ENCODE measurements around the gene FKBP1A.

FKBP1A gene

GRCh38 chr20:1383623-1384404, 9.0 kb downstream of the FKBP1A start:
- no peak for DNase-seq (ENCODE audit: low spot score)

DNA sequence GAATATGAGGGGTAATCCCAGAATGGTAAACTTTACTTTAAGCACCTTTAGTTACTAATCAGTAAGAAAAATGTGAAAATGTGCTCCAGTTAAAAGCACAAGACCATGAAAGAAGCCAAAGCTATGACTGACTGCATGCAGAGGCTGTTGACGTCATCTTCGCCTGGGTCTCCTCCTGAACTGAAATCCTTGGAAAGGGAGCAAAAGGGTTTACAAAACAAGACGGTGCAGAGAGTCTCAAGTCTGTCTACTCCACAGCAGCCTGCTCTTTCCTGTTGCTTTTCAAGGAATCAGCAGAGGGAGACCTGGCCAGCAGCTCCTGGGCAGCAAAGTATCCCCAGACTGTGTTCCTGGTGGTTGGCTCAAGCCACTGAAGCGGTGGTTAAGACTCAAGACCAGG, 10.2 kb downstream of the FKBP1A start:
- no peak for DNase-seq (ENCODE audit: low spot score)

DNA sequence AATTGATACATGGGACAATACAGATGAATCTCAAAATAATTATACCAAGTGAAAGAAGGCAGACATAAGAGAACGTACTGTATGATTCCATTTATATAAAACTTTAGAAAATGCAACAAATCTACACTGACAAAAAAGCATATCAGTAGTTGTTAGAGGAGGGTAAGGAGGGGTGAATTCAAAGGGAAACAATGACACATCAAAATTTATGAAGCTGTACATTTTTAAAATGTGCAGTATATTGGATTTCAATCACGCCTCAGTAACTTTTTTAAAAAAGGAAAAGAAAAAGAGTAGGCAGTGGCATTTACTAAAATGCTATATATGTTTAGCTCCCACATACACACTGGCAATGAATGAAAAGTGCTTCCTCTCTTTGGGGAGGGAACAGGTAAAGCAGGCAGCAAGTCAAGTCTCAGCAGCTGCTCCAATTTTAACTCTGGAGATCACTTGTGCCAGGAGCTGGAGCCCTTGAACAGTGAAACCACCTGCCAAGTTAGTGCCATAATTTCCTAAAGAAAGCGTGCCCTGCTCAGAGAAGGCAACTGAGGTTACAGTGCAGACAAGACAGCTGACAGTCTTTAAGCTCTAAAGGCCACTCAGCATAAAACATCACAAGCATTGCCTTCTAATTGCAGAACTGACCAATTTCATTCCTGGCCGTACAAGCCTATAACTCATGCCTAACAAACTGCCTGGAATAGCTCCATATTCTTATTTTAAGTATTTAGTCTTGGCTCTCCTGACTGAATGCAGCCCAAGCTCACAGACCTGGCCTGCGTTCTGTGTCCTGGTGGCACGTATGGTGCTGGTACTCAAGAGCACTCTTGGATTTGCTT, 10.9 kb downstream of the FKBP1A start:
- no peak for DNase-seq (ENCODE audit: low spot score)

DNA sequence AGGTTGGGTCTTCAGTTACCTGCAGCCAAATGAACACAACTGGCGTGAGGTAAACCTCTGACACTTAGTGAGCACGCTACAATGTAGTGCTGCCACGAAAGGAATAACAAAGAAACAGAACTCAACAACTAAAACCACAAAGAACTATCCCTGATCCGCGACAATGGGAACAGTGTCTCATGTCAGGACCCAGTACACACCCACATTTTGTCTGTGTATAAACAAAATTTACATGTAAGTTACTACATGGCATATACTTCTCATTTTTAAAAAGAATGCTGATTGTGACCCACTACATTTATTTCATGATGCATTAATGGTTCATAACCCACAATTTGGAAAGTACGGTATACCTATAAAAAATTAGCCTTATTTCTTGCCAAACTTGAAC, 14.1 kb downstream of the FKBP1A start:
- DNase-seq (ENCODE audit: low spot score) = no peak

DNA sequence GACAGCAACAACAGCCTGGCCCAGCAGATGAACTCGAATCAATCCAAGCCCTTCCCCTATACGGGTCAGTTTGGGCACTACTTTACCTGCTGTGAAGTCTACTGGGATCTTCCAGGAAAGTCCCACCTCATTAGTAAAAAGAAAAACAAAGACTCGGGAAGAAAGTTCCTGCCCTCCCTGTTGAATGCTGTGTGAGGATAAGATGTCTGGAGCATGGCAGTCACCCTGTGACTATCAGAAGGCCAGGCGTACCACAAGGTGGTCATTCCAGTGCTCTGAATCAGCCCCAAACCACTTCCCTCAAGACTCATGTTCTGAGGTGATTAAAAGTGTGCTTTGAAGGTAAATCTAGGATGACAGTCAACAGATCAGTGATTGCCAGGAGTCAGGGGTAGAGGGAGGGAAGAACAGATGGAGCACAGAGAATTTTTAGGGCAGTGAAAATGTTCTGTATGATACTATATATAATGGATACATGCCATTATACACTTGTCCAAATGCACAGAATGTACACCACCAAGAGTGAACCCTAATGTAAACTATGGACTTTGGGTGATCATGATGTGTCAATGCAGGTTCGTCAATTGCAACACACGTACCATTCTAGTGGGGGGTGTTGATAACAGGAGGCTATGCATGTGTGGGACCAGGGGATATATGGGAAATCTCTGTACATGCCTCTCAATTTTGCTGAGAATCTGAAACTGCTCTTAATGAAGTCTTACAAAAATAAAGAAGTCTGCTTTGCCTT, 14.7 kb downstream of the FKBP1A start:
- no peak for DNase-seq (ENCODE audit: low spot score)

DNA sequence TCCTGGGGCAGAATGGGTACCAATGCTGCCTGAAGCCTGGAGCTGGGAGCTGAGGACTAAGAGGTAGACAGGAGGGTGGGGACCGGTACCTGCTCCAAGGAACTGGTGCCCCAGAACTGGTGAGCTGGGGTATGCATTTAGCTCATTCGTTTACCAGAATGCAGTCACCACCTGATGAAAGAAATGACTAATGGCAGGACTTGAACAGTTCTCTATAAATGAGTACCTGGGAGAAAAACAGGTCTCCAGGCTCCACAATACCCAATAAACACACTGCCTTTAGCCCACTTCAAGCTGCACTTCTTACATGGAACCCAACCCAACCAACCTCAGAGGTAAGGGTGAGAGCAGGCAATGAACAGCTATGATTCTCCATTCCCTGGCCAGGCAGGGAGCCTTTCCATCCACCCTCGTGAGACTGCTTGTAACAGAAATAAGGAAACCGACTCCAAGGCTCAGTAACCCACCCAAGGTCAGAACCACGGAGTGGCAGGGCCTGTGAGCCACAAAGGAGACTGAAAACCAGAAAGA, 15.4 kb downstream of the FKBP1A start:
- DNase-seq (ENCODE audit: low spot score) = no peak

- DNase-seq (ENCODE audit: low spot score) = peak; percentile 27
These were observed 16.2 kb downstream of the FKBP1A start for GRCh38 chr20:1376408-1377270.

GRCh38 chr20:1376007-1376406, 16.8 kb downstream of the FKBP1A start:
- DNase-seq (ENCODE audit: low spot score) = no peak

DNA sequence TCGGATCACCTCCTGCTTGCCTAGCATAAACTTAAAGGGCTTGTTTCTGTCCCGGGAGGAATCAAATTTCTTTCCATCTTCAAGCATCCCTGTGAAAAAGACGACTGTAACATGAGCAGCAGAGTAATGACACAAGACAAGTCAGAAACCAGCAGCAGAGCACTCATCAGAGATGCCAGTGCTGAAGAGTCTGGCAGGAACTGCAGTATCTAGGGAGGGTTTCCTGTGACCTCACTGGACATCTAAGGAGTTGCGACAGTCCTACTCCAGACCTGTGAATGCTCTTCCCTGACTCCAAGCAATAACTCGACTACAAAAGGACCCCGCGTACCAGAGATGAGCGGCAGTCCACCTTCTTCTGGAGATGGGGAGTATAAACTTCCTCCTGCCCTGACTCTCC, 17.3 kb downstream of the FKBP1A start:
- no peak for DNase-seq (ENCODE audit: low spot score)

GRCh38 chr20:1374246-1374645, 18.6 kb downstream of the FKBP1A start:
- DNase-seq (ENCODE audit: low spot score) = no peak

DNA sequence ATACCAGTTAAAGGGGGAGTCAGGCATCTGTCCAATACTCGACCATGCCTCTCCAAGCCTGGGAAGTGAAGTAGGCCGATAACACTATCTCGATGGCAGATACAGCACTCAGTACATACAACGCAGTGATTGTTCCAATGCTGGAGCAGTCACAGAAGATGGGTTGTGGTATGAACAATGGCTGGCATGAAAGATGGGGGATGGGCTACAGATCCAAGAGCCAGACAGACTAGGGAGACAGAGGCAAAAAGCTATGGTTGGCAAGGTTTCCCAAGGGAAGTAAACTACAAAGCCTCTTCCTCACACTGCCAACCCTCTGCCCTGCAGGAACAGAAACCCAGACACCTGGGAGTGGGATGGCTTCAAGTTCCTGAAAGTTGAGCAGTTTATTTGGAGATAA, 19.2 kb downstream of the FKBP1A start:
- no peak for DNase-seq (ENCODE audit: low spot score)

DNA sequence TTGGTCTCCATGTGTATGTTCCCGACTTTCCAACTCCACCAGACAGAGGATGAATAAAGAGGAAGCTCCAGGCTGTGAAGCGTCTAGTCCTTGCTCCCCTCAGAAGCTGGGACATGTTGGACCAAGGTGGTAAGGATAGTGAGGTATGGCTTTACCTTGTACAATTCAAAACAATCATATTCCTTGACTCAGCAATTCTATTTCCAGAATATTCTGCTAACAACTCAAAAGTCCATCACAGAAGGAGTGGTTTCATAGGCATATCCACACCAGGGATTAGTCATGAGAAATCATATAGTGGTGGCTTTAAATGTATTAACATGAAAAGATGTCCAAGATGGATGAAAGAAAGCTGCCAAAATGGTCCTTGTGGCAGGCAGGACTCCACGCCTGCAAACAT, 19.8 kb downstream of the FKBP1A start:
- DNase-seq (ENCODE audit: low spot score) = no peak

GRCh38 chr20:1371830-1372539, 20.9 kb downstream of the FKBP1A start:
- no peak for DNase-seq (ENCODE audit: low spot score)

DNA sequence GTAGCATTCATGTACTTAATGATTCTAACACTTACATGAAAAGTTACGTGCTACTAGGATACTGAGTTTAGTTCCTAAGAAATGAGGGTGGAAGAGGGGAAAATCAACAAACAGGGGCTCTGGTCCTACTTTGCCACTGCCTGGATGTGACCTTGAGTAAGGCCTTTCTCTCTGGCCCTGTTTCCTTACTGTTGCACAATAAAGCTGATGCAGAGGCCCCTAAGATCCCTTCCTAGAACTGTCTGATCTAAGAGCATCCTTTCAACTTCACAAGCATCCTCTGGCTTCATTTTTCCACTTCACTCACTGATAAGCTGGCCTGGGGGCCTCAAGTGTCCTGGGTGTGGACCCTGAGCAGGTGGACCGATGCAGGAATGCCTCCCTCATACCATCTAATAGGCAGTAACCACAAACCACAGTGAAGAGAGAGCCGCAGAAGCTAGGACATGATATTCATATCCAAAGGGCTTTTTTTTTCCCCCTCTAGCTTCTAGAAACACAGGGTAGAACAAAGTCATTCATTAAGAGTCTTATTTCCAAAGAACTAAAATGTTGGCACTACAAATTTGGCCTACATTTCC, 21.6 kb downstream of the FKBP1A start:
- no peak for DNase-seq (ENCODE audit: low spot score)

DNA sequence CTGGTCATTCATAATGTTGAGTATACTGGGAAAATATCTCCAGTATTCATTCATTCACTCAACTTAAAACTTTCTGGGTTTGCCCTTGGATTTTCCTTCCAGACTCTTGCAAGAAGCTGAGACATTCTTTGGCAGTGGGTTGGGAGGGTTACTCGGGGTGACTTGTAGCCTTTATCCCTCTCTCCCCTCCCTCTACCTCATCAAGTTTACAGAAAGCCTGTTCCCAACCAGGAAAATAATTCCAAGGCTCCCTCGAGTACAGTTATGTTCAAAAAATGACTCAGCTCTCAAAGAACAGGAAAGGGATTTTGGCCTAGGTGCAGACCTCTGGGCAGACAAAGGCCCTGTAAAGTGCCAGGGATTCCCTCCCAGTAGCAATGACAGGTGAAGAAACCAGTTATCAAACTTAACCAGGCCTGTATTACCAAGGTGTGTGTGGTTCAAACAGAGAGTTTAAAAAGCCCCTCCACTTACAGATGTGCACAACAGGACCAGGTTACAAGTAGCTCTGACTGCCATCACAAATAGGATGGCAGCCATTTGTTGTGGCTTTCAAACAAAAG, 22.2 kb downstream of the FKBP1A start:
- DNase-seq (ENCODE audit: low spot score) = no peak

DNA sequence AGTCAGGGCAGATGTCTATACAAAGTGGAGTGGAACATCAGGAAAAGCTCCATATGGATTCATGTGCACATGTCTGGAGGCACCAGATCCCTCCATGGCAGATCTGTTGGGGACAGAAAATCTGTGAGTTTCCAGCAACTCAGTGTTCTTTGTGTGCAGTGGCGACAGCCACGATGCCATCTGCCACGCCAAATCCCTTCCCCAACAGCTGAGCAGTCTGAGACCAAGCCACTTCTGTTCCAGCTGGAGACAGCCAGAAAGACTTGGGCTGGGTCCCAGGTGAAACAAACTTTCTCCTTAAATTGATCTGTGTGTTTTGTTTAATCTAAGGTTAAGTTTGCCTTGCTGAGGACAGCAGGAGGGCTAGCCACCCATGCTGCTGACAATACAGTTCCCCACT, 22.9 kb downstream of the FKBP1A start:
- DNase-seq (ENCODE audit: low spot score) = no peak

GRCh38 chr20:1368448-1369199, 24.2 kb downstream of the FKBP1A start:
- no peak for DNase-seq (ENCODE audit: low spot score)

DNA sequence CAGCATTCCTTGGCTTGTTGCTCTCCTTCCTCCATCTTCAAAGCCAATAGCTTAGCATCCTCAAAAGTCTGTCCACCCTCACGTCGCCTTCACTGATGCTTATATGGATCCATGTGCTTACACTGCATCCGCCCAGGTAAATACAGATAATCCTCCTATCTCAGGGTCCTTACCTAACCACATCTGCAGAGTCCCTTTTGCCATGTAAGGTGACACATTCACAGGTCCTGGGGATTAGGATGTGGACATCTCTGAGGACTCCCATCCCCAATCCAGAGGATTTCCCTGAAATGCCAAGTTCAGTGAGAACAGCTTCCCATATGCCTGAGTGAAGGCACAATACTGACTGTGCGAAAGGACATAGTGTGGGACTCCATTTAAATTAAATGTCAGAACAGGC, 25.4 kb downstream of the FKBP1A start:
- DNase-seq (ENCODE audit: low spot score) = no peak

DNA sequence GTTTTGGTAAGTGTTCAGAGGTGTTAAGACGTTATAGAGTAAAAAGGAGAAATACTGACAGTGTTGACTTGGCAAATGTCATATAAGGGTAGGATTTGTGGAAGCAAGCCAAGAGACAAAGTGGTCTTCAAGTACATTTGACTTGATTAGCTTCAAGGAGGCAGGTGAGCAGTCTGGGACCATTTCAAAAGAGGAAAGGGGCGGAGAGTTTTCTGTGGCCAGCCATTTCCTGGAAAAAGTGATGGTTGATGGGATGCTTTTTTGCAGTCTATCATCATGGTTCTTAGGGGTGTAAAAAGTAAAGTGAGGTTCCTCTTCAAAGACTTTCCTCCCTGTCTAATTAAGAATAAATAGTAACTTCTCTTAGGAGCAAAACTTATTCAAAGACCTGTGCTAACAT, 28.7 kb downstream of the FKBP1A start:
- no peak for DNase-seq (ENCODE audit: low spot score)
